GM18868 (cell line): ENCODE results near the gene SYNJ2.

Experiments
- ATAC-seq: cut with Tn5 transposase; IDR thresholded peaks from one replicate; pipeline ENCODE4 v1.9.1; 2021; ENCODE audit warnings: mild to moderate bottlenecking, moderate library complexity; ENCODE audit not compliant: unreplicated experiment

Gene SYNJ2

DNA sequence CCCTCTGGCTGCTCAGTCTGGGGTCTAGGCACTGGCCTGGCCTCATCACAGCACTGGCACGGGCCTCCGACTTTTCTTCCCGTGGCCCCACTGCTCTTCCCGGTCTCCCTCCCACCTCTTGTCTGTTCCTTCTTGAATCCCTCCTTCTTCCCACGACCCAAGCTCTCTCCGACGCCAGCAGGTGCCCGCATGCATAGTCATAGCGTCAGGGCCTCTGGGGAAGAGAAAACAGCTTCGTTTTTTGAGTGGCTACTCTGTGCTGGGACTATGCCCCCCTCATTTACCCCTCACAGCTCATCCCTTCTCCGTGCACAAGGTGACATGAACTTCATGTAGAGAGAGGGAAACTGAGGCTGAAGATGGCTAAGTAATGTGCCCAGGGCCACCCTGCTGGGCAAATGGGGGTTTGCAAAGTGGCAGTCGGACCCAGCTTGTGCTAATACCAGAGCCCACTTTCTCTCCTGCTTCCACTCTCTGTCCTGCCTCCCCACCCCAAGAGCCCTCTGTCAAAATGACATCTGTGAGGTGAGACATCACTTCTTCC lies 59.2 kb downstream of the SYNJ2 start:
- no peak for ATAC-seq

DNA sequence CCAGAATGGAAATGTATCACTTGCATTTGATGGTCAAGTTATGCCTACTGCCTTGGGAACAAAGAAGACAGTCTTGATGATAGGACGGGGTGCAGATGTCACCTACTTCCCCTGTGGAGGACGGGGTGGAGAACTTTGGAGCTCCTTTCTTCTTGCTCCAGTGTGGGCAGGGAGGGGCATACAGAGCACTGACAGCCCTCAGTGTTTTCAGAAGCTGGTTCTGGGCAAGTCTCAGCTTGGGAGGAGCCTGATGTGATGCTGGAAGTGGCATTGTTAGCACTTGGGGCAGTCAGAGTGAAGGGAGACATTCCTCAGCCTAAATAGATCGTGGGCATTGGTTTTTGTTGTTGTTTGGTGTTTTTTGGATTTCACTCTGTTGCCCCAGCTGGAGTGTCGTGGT lies 59.7 kb downstream of the SYNJ2 start:
- ATAC-seq, result no peak

DNA sequence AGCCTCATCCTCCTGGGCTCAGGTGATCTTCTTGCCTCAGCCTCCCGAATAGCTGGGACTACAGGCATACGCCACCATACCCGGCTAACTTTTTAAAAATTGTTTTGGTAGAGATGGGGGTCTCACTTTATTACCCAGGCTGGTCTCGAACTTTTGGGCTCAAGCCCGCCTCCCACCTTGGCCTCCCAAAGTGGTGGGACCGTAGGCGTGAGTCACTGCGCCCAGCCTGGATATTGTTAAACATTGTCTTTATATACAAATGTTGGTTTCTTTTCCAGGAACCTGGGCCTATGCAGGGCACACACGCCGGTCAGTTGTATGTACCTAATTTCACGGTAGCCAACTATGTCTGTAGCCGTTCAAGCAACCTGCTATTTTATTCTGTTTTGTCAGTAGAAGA lies 60.1 kb downstream of the SYNJ2 start:
- no peak for ATAC-seq

DNA sequence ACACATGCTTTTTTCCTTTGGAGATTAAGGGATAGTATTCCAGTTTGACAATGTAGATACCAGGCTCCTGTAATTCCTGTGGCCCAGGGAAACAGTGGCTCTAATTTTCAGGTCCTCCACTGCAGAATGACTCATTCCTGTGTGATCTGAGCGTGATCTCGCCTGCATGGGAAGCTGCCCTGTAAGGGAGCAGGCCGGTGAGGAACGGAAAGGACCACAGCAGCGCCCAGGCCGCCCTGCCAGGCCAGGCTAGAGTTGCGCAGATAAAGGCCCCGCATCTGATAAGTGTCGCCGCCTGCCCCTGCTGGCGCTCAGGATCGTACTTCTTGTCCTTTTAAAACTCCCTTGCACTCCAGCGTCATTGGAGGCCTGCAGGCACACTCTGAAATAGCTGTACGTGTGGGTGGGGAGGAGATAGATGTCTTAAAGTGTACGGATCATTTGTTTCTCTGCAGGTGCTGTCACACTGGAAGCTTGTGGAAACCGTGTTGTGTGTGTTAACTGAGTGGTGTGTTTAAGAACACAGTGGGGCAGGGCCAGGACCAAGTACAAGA lies 60.7 kb downstream of the SYNJ2 start:
- no peak for ATAC-seq

DNA sequence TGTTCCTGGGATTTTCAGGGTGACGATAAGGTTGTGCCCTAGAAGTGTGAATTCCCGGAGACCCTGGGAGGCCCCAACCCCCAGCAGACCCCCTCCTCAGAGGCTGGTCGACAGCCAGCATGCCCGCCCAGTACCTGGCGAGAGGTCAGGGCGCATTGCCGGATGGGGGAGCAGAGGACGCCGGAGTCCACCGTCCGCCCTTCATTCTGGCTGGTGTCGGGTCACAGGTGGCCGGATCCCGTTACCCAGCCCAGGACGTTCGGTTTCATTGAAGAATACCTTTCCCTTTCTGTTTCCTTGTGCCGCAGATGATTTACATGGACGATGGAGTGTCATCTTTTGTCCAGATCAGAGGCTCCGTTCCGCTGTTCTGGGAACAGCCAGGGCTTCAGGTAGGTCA lies 61.3 kb downstream of the SYNJ2 start:
- no peak for ATAC-seq

DNA sequence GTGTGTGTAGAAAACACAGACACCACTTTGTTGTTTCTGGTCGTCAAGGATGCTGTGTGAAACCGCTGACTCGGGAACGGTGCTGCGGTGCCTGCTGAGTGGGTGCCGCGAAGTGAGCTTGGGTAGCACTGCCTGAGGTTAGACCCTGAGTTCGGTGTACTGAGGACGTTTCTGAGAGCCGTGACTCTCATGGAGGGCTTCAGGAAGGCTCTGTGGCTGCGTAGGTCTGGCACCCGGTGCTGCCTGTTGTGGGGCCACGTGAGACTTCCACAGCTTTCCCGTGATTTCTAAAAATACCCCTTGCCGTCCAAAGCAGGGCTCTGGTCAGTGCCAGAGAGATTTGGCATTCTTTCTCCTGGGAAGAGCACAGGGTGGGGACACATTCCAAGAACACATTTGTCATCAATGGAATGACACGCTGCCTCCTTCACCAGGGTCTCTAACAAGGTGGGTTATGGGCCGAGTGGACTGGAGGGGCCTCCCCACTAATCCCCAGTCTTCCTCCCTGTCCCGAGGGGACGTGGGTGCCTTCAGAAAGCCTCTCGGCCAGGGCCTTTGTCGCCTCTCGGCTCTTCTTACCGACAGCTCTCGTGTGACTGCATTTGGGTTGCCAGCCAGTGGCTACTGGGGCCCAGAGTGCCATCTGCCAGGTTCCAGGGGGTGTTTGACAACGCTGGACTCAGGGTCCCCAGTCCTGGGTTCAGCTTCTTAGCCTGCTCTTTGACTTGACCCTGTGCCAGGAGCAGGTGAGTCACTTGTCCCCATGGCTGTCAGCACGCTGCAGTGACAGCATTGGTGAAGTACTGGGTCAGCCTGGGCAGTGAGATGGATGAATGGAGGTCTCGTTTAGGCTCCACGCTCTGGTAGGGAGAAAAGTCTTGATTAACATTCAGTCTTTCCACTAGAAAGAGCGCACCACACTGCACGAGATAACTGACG lies 62.2 kb downstream of the SYNJ2 start:
- no peak for ATAC-seq

DNA sequence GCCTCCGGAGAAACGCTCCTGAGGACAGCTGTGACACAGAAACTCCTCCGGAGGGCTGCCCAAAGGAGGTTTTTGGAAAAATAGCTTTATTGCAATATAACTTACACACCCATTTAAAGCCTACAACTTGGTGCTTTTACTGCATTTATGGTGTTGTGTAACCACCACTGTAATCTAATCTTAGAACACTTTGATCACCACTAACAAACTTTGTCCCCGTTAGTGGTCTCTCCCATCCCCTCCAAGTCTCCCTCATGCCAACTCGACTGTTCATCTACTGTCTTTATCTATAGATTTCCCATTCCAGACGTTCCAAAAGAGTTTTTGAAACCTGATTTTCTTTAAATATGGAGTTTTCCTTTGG lies 62.8 kb downstream of the SYNJ2 start:
- no peak for ATAC-seq

DNA sequence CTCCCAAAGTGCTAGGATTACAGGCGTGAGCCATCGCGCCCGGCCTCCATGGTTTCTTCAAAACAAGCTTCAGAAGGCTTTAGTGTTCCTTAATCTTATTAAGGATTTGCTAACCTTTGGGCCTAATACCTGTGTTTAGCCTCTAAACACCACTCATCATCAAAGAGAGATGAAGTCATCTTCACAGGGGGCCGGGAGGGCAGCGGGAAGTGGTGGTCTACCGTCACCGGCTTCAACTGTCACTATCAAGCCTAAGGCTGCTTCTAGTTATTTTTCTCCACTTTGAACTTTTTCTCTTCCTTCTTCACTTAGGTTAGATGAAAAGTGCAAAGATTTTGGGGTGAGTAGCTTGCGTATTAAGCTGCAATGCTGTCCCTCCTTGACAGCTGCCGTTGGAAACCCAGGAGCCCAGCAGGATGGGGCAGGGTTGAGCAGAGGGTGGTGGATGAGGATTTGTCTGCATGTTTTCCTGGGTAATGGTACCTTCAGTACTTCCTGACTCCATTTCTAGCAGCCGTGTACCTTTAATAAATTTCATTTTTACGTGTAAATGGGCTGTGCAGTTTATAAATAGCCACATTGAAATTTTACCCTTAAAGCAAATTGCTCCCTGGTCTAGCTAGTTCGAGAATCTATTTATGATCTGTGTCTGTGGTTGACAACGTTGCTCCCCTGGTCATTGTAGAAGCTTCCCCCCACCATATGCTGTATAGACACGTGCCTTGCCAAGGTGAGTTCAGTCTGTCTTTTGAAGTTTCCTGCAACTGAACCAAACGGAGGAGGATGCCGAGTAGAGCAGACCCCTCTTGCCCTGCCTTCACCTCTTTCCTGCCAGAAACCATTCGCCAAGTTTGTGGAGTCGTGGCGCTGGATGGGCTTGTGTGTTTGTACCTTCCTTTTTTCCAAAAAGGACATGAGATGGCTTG lies 64.8 kb downstream of the SYNJ2 start:
- no peak for ATAC-seq

DNA sequence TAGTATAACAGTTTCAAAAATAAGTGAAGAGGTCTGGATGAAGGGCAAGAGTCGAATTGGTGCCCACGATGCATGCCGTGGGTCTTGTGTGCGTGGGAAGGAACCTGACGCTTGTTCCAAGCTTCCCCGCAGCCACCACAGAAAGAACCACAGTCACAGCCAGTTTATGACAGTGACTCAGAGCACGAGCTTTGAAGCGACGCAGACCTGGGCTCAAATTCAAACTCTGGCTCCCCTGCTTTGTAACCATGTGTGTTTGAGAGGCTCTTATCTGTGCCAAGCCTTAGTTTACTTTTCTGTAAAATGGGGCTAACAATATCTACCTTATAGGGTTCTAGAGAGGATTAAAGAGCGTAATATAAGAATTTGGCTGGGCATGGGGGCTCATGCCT lies 65.5 kb downstream of the SYNJ2 start:
- no peak for ATAC-seq

DNA sequence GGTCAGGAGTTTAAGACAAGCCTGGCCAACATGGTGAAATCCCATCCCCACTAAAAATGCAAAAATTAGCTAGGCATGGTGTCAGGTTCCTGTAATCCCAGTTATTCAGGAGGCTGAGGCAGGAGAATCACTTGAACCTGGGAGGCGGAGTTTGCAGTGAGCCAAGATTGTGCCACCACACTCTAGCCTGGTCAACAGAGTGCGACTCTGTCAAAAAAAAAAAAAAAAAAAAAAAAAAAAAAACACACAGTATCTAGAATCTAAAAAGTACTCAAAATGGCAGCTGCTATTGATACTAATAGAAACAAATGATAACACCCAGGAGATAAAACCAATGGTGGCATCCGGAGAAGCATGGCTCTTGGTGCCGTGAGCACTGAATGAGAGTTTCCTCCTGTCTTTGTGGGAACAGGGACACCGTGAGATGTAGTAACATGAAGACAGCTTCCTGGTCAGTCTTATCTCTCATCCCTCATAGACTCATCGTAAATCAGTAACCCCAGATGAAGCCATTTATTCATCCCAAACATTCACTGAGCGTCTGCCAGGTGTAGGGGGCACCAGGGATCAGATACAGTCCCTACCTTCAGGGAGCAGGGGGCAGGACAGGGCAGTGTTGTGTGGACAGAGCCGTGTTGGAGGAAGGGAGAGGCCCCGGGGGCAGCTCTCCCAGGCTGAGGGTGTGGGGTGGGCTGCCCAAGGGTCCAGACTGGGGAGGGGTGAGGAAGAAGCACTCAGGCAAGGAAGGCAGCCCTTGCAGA lies 66.1 kb downstream of the SYNJ2 start:
- ATAC-seq, result no peak

DNA sequence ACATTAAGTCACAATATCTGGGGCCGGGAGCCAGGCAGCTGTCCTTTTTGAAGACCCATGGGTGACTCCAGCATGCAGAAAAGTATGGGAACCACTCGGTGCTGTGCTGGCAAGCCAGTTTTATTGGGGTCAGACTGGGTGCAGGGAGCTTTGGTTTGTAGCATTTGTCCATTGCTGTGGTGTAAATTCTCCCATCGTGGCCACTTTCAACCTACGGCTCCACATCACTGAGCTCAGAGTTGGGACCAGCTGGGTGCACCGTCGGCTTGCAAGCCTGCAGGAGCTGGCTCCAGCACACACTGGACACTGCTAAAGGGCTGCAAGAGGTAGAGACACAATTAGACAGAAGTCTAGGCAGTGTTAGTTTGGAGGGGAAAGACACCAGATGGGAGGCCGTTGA lies 66.9 kb downstream of the SYNJ2 start:
- ATAC-seq, result no peak

DNA sequence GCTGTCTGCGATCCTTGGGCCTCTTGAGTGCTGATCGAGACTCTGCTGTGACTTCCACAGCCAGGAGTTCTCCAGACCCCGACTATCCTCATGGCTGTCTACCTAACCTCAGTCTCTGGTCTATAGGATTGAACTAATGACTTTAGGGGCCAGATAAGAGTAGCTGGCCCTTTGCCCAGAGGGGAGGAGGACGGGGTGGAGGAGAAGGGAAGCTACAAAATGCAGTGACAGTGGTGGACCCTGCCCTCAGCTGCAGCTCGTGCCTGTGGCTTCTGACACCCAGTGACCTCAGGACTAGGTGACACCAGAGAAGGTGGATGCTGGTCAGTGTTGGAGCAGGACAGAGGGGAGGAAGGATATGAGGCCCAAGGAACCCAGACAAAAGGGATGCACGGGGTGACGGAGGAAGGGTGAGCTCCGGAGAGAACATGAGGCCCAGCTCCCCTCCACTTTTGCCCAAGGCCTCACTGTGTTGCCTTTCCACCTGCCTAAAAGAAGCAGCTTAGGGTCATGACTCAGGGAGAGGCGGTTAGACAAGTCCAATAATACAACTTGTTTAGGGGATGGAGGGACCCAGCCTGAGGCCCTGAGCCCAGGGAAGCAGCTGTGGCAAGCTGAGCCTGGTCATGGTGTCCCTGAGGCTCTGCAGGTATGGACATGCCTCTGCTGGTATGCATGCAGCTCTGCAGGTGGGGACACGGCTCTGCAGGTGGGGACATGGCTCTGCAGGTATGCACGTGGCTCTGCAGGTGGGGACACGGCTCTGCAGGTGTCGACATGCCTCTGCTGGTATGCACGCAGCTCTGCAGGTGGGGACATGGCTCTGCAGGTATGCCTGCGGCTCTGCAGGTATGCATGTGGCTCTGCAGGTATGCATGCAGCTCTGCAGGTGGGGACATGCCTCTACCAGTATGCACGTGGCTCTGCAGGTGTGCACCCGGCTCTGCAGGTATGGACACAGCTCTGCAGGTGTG lies 67.7 kb downstream of the SYNJ2 start:
- ATAC-seq, result no peak

DNA sequence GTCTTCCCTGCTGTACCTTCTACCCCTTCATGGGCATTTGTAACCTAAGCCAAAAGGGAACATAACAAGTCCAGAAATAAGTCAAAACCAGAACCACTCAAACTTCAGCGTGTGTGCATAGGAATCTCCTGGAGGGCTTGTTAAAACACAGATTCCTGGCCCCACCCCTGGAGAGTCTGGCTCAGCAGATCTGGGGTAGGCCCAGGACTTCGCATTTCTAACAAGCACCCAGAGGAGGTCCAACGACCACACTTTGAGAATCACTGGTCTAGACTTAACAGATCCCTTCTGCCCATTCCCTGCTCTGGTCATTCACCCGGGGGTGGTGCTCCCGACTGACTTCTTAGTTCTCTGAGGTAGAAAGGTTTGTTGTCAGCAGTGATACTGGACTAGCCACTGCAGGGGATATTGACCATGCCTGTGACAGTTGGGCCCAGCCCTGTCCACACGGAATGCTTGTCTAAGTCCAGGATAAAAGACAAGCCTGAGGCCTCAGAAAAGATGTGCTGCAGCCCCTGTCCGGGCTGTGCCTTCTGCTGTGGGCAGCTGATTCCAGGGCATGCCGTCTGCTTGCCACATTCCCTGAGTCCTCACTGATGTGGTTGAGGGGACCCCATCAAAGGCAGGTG lies 68.6 kb downstream of the SYNJ2 start:
- no peak for ATAC-seq

DNA sequence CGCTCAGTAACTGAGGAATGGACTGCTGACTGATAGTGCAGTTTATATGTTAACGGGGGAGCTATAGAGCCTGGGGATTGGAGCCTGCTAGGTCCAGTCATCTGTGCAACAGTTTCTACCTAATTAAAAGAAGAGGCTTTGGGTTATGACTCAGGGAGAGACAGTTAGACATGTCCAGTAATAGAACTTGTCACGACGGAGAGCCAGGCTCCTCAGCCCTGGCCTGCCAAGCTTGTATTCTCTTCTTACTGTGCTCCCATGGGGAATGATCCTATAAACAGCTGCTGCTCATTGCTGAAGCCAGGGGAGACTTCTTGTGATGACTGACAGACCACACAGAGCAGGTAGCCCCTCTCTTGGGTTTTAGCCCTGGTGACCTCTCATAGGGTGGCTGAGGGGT lies 69.3 kb downstream of the SYNJ2 start:
- no peak for ATAC-seq

DNA sequence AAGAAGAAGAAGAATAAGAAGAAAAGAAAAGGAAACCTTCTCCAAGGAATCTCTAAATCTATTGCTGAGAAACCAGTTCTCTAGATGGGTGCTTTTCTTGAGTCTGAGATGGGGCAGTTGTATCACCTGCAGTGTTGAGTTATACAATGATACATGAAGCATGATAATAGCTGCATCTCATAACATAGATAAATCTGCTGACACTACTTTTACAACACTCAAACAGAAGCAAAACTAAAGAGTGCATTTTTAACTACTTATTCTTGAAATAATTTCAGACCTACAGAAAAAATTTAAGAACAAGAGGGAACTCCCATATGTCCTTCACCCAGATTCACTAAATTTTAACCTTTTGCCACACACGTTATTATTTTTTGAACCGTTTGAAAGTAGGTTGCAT lies 70.3 kb downstream of the SYNJ2 start:
- no peak for ATAC-seq

DNA sequence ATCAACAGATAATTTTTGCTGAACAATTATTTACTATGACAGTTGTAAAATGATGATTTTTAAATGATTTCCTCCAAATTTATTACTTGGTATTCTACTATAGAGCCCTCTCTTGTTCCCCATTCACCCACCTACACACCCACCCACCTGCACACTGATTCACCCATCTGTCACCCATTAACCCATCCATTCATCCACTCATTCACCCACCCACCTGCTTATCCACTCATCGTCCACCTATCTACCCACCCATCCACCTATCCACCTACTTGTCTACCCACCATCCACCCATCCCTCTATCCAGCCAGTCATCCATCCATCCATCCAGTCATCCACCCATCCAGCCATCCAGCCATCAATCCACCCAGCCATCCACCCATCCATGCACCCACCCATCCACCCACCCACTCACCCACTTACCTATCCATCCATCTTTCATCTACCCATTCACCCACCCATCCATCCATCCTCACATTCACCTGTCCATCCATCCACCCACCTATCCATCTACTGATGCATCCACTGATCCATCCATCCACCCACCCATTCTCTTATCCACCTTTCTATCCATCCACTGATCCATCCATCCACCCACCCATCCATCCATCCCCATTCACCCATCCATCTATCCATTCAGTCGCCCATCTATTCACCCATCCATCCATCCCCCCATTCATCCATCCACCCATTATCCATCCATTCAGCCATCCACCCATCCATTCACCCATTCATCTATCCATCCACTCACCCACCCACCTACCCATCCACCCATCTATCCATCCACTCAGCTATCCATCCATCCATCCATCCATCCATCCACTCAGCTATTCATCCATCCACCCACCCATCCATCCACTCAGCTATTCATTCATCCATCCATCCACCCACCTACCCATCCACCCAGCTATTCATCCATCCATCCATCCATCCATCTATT lies 72.0 kb downstream of the SYNJ2 start:
- no peak for ATAC-seq

DNA sequence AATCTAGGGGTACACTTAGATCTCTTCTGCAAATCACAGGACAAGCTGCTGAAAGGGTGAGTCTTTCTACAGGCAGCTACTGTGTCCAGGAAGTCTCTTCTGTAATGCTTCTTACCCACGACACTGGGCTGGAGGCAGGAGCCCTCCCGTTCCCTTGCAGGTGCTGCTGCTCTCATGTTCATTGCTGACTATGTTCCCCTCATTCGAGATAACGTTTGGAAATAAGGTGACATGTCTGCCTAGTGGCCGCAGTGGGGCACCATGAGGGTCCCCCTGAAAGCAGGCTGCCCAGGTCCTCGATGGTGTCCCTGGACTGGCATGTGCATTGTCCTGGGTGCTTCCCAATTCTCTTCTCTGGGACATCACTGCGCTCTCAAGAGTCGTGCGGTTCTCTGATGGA lies 74.7 kb downstream of the SYNJ2 start:
- ATAC-seq, result no peak

DNA sequence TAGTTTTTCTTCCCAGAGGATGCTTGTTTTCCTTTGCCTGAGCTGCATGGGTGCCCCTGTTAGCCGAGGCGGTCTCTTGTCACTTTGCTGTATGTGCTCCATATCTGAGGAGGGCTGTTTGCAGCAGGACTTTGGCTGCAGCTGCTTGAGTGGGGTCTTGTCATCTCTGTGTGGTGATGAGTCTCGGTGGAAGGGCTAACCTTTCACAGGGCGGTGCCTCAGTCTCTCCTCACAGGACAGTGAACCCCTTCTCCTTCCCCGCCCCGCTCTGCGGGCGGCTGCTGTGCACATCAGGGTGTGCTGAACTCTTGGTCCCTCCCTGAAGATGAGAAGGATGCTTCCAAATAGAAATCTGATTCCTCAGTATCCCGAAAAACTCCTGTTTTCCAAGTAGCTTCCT lies 75.1 kb downstream of the SYNJ2 start:
- ATAC-seq, result no peak
